ENCODE data around the gene JTB.

DNA sequence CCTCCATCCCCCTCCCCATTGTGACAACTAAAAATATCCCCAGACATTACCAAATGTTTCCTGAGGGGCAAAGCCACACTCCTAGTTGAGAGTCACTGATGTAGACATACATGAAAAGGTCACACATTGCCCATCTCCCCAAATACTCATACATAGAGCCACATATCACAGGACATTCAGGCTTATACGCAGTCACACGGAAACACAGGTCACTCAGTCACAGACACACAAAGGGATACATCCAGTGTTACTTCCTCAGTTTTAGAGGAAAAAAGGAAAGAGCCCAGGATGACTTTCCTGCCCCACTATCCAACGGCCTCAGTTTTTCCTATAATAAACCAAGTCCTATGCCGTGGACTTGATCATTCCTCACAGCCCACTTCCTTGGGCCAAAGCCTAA is 16.1 kb downstream of the JTB start:
- TF ChIP-seq, protein P1, sequence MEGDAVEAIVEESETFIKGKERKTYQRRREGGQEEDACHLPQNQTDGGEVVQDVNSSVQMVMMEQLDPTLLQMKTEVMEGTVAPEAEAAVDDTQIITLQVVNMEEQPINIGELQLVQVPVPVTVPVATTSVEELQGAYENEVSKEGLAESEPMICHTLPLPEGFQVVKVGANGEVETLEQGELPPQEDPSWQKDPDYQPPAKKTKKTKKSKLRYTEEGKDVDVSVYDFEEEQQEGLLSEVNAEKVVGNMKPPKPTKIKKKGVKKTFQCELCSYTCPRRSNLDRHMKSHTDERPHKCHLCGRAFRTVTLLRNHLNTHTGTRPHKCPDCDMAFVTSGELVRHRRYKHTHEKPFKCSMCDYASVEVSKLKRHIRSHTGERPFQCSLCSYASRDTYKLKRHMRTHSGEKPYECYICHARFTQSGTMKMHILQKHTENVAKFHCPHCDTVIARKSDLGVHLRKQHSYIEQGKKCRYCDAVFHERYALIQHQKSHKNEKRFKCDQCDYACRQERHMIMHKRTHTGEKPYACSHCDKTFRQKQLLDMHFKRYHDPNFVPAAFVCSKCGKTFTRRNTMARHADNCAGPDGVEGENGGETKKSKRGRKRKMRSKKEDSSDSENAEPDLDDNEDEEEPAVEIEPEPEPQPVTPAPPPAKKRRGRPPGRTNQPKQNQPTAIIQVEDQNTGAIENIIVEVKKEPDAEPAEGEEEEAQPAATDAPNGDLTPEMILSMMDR (IDR thresholded peaks at IDR 0.05): no peak
- no peak for TF ChIP-seq POLR2A (IDR thresholded peaks at IDR 0.05)
